Keratinocyte (primary cell): ENCODE results near the gene ARFGAP3.

Experiments used
- EZH2 ChIP-seq: IDR thresholded peaks from one replicate; pipeline ENCODE4 v1.6.1; 2012; ENCODE audit warnings: inconsistent platforms, mild to moderate bottlenecking, low read length, moderate library complexity
- TF ChIP-seq, protein P1 (sequence below), 3 experiments: IDR thresholded peaks in 1 of 3; conservative IDR thresholded peaks in 1 of 3; optimal IDR thresholded peaks in 1 of 3; 2 replicates in 2 of 3; 3 replicates in 1 of 3; pipeline versions ENCODE3 to v1.5.1; 2011; ENCODE audit warnings: low read length in 3 of 3, mild to moderate bottlenecking in 3 of 3, moderate library complexity in 2 of 3, control low read depth in 1 of 3, inconsistent platforms in 1 of 3; ENCODE audit not compliant: insufficient read depth in 2 of 3; ENCODE audit errors: extremely low read depth in 1 of 3

DNA sequence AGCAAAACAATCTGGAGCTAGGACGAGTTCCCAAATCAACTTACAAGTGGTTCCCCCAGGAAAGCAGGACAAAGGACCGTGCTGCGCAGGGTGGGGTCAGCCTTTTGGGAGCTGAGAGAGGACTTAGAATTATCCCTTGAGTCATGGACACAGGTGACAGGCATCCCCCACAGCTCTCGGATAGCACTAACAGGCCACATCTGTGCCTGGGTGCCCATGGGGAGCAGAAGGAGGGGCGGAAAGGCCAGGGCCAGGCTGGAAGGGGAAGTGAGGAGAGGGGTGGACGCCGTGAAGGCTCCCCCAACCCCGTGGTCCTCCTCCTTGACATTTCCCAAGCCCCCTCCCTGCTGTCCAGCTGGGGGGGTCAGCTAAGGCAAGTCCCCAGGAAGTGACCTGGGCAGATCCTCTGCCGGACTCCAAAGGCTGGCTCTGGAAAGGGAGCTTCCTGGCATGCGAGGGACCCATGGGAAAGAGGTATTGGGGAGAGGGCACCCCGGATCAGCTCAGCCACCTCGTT is 104.8 kb downstream of the ARFGAP3 start:
- TF ChIP-seq, protein P1, sequence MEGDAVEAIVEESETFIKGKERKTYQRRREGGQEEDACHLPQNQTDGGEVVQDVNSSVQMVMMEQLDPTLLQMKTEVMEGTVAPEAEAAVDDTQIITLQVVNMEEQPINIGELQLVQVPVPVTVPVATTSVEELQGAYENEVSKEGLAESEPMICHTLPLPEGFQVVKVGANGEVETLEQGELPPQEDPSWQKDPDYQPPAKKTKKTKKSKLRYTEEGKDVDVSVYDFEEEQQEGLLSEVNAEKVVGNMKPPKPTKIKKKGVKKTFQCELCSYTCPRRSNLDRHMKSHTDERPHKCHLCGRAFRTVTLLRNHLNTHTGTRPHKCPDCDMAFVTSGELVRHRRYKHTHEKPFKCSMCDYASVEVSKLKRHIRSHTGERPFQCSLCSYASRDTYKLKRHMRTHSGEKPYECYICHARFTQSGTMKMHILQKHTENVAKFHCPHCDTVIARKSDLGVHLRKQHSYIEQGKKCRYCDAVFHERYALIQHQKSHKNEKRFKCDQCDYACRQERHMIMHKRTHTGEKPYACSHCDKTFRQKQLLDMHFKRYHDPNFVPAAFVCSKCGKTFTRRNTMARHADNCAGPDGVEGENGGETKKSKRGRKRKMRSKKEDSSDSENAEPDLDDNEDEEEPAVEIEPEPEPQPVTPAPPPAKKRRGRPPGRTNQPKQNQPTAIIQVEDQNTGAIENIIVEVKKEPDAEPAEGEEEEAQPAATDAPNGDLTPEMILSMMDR (optimal IDR thresholded peaks at IDR 0.05 in 1 of 3, IDR thresholded peaks at IDR 0.05 in 1 of 3, conservative IDR thresholded peaks at IDR 0.05 in 1 of 3; ENCODE audit: extremely low read depth in 1 of 3, insufficient read depth in 2 of 3, low read length in 3 of 3) = no peak
- no peak for TF ChIP-seq EZH2
